Central memory CD8-positive, alpha-beta T cell (primary cell): Measurements from ENCODE around the gene CD164.

Experiments
- ATAC-seq: fragments of 150-1000 bp; cut with Tn5 transposase; replicated peaks from 2 replicates; pipeline ENCODE4 v1.10.0; 2022; ENCODE audit warnings: mild to moderate bottlenecking, moderate FRiP score, moderate number of reproducible peaks; ENCODE audit not compliant: poor library complexity, severe bottlenecking; ENCODE audit errors: extremely low read depth
- DNase-seq, 2 donors: peaks; one replicate each; pipeline ENCODE4 v3.0.0; 2021; ENCODE audit warnings: low spot score in 2 of 2
- H3K27ac Mint-ChIP-seq: one replicate; pipeline ENCODE4 v1.8.0; 2022; ENCODE audit warnings: low read depth, mild to moderate bottlenecking, moderate library complexity, mixed read lengths
- H3K27me3 Mint-ChIP-seq: one replicate; pipeline ENCODE4 v1.8.0; 2022; ENCODE audit warnings: mixed read lengths
- H3K36me3 Mint-ChIP-seq: one replicate; pipeline ENCODE4 v1.8.0; 2022; ENCODE audit warnings: mild to moderate bottlenecking, moderate library complexity, mixed read lengths; ENCODE audit not compliant: insufficient read depth
- H3K4me1 Mint-ChIP-seq: one replicate; pipeline ENCODE4 v1.8.0; 2022; ENCODE audit warnings: mixed read lengths
- H3K4me3 Mint-ChIP-seq: one replicate; pipeline ENCODE4 v1.8.0; 2022; ENCODE audit warnings: mild to moderate bottlenecking, moderate library complexity, mixed read lengths
- H3K9me3 Mint-ChIP-seq: one replicate; pipeline ENCODE4 v1.8.0; 2022; ENCODE audit warnings: mixed read lengths

The CD164 gene

DNA sequence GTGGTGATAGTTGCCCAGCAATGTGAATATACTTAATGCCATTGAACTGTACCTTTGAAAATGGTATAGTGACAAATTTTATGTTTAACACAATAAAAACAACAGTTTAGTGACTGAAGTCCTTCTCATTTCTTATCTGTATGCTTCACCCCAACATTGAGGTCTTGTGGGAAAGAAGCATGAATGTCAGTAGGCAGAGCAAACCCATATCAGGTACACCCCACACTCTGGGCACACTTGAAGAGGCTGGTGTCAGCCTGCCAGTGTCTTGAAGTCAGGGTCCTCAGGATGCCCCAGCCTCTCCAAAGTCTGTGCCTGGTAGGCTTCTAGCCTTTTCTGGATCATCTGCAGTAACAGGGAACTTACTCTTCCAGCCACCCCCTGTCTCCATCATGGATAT lies 51.2 kb downstream of the CD164 start:
- no peaks in the 10 kb centered on the region for H3K9me3 Mint-ChIP-seq
- no peaks in the 10 kb centered on the region for H3K27me3 Mint-ChIP-seq
- DNase-seq (no peak), ATAC-seq (no peak)
- H3K27ac Mint-ChIP-seq: no peak overlapping the region
- H3K4me1 Mint-ChIP-seq: peaks cover under 1% of the 10 kb centered on the region
- peaks cover 3% of the 10 kb centered on the region for H3K36me3 Mint-ChIP-seq
- H3K4me3 Mint-ChIP-seq: no peak overlapping the region

DNA sequence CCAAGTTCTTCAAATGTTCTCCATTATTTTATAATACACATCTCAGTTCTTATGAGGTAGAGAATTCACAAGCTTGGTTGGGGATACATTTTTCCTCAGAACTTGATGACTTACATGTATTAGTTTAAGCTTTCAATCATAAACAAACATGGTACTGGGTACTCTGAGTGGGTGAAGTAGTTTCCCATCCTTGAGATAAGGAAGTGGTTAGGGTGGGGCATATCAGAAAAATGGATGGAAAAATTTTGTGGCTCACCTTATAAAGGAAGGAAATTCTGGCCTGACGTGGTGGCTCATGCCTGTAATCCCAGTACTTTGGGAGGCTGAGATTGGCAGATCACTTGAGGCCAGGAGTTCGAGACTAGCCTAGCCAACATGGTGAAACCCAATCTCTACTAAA lies 52.0 kb downstream of the CD164 start:
- DNase-seq: no peak
- Mint-ChIP-seq H3K9me3 (no peaks in the 10 kb centered on the region), H3K27ac (no peak overlapping the region), H3K27me3 (no peaks in the 10 kb centered on the region), H3K4me3 (no peak overlapping the region), H3K36me3 (peaks cover 3% of the 10 kb centered on the region), H3K4me1 (no peaks in the 10 kb centered on the region)
- ATAC-seq: no peak

DNA sequence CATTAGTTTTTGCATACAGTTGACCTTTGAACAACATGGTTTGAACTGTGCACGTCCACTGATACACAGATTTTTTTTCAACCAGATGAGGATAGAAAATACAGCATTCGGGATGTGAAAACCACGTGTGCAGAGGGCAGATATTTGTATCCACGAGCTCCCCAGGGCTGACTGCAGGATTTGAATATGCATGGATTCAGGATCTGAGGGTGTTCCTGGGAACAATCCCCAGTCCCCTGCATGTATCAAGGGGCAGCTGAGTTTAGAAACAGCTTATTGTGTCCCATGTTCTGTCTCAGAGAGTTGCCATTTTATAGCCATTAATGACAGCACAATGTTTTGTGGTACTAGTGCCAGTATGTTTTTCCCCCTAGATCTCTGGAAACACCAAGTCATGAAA lies 53.6 kb downstream of the CD164 start:
- ATAC-seq: no peak
- Mint-ChIP-seq H3K27ac (no peak overlapping the region), H3K4me1 (no peaks in the 10 kb centered on the region), H3K36me3 (peaks cover 3% of the 10 kb centered on the region), H3K27me3 (no peaks in the 10 kb centered on the region), H3K4me3 (no peak overlapping the region), H3K9me3 (no peaks in the 10 kb centered on the region)
- no peak for DNase-seq

- H3K27ac Mint-ChIP-seq: no peak overlapping the region
- H3K27me3 Mint-ChIP-seq: no peaks in the 10 kb centered on the region
- no peak overlapping the region for H3K4me3 Mint-ChIP-seq
- H3K9me3 Mint-ChIP-seq: no peaks in the 10 kb centered on the region
- ATAC-seq: no peak
- peaks cover 2% of the 10 kb centered on the region for H3K4me1 Mint-ChIP-seq
- no peak for DNase-seq
- peaks cover 3% of the 10 kb centered on the region for H3K36me3 Mint-ChIP-seq
Observed at GRCh38 chr6:109327959-109328358, 54.3 kb downstream of the CD164 start.

DNA sequence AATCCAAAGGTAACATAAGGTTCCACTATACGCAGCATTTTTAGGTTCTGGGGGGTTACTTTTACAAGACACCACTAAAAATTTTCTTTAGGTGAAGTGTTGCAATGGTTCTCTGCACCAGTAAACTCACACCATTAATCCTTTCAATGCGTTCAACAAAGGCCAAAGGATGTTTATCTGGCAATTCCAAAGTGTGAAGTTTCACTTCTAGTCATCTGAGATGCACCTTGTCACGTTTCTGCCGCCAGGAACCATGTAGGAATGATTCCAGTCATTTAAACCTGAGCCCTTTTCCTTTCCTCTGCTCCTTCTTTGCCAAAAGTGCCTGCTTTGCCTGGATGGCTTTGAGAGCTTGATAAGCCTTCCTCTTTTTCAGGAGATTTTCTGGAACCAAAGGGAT lies 54.8 kb downstream of the CD164 start:
- no peaks in the 10 kb centered on the region for H3K9me3 Mint-ChIP-seq
- peaks cover 7% of the 10 kb centered on the region for H3K4me1 Mint-ChIP-seq
- DNase-seq: no peak
- no peak overlapping the region for H3K4me3 Mint-ChIP-seq
- no peak for ATAC-seq
- no peak overlapping the region for H3K27ac Mint-ChIP-seq
- peaks cover 3% of the 10 kb centered on the region for H3K36me3 Mint-ChIP-seq
- H3K27me3 Mint-ChIP-seq: no peaks in the 10 kb centered on the region

DNA sequence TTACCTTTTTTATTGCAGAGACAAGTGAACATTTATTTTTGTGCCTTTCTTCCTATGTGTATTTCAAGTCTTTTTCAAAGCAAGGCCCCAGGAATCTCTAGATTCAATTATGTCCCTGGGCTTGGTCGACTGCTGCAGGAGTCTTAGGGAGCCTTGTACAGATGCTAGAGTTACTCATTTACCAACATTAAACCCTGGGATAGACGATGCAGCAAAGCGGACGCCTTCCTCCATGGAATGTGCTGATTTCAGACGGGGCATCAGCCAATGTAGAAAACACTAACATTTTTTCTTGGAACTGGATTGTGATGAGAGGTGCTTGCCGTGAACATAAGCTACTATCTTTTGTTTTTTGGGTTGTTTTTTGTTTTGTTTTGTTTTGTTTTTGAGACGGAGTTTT lies 55.9 kb downstream of the CD164 start:
- ATAC-seq: no peak
- no peaks in the 10 kb centered on the region for H3K27me3 Mint-ChIP-seq
- H3K9me3 Mint-ChIP-seq: no peaks in the 10 kb centered on the region
- H3K27ac Mint-ChIP-seq: no peak overlapping the region
- no peak for DNase-seq
- peaks cover 7% of the 10 kb centered on the region for H3K4me1 Mint-ChIP-seq
- H3K4me3 Mint-ChIP-seq: no peak overlapping the region
- peaks cover 3% of the 10 kb centered on the region for H3K36me3 Mint-ChIP-seq

GRCh38 chr6:109325400-109325801 lies 56.9 kb downstream of the CD164 start:
- no peak for ATAC-seq

DNA sequence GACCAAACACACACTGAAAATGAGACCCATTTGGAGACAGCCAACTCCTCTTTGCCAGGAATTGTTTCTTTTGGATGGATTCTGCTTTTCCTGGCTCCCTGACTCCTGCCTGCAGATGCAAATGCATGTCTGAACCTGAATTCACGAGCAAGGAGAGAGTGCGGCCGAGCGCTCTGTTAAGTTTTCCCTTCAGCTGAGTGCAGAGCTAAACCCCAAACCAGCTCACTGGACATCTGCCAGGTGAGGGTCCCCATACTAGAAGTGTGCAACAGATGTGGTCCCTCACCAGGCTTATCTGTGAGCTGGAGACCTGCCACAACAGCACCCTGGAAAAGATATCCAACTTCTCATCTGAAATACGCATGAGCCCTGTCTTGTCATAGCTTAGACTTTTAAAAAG lies 59.0 kb downstream of the CD164 start:
- no peaks in the 10 kb centered on the region for H3K9me3 Mint-ChIP-seq
- no peak for DNase-seq
- H3K4me1 Mint-ChIP-seq: peaks cover 7% of the 10 kb centered on the region
- H3K4me3 Mint-ChIP-seq: no peak overlapping the region
- H3K27me3 Mint-ChIP-seq: no peaks in the 10 kb centered on the region
- ATAC-seq: no peak
- H3K27ac Mint-ChIP-seq: no peak overlapping the region
- peaks cover 3% of the 10 kb centered on the region for H3K36me3 Mint-ChIP-seq

More at GRCh38 chr6:109325400-109325801, 56.9 kb downstream of the CD164 start:
- H3K4me3 Mint-ChIP-seq: no peak overlapping the region
- H3K9me3 Mint-ChIP-seq: no peaks in the 10 kb centered on the region
- DNase-seq: no peak
- no peaks in the 10 kb centered on the region for H3K27me3 Mint-ChIP-seq
- H3K27ac Mint-ChIP-seq: no peak overlapping the region
- peaks cover 3% of the 10 kb centered on the region for H3K36me3 Mint-ChIP-seq
- H3K4me1 Mint-ChIP-seq: peaks cover 7% of the 10 kb centered on the region

- ATAC-seq: no peak
- no peaks in the 10 kb centered on the region for H3K9me3 Mint-ChIP-seq
- no peak for DNase-seq
- peaks cover 7% of the 10 kb centered on the region for H3K4me1 Mint-ChIP-seq
- H3K4me3 Mint-ChIP-seq: no peak overlapping the region
- peaks cover 3% of the 10 kb centered on the region for H3K36me3 Mint-ChIP-seq
- no peak overlapping the region for H3K27ac Mint-ChIP-seq
- H3K27me3 Mint-ChIP-seq: no peaks in the 10 kb centered on the region
Observed at GRCh38 chr6:109322825-109323224, 59.4 kb downstream of the CD164 start.

GRCh38 chr6:109321752-109322151 lies 60.5 kb downstream of the CD164 start:
- Mint-ChIP-seq H3K4me3 (no peak overlapping the region), H3K27ac (no peak overlapping the region), H3K36me3 (no peaks in the 10 kb centered on the region), H3K9me3 (no peaks in the 10 kb centered on the region), H3K27me3 (no peaks in the 10 kb centered on the region), H3K4me1 (peaks cover 7% of the 10 kb centered on the region)
- no peak for DNase-seq
- ATAC-seq: no peak

DNA sequence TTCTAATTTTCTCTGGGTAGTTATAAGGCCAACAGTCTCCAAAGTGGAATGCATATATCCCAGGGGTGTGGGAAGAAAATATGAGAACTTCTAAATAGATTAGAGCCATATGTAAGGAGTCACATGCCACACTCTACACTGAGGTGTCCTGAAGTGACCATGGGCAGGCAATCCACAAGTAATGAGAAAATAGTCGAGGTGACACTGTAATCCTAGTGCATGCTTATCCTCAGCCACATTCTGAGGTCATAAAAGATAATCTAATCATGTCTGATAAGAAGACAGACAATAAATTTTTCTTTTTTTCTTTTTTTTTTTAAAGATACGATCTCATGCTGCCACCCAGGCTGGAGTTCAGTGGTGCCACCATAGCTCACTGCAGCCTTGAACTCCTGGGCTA lies 62.2 kb downstream of the CD164 start:
- Mint-ChIP-seq H3K4me1 (peaks cover 7% of the 10 kb centered on the region), H3K27ac (no peak overlapping the region), H3K9me3 (no peaks in the 10 kb centered on the region), H3K36me3 (no peaks in the 10 kb centered on the region), H3K4me3 (no peak overlapping the region), H3K27me3 (no peaks in the 10 kb centered on the region)
- DNase-seq (no peak), ATAC-seq (no peak)

DNA sequence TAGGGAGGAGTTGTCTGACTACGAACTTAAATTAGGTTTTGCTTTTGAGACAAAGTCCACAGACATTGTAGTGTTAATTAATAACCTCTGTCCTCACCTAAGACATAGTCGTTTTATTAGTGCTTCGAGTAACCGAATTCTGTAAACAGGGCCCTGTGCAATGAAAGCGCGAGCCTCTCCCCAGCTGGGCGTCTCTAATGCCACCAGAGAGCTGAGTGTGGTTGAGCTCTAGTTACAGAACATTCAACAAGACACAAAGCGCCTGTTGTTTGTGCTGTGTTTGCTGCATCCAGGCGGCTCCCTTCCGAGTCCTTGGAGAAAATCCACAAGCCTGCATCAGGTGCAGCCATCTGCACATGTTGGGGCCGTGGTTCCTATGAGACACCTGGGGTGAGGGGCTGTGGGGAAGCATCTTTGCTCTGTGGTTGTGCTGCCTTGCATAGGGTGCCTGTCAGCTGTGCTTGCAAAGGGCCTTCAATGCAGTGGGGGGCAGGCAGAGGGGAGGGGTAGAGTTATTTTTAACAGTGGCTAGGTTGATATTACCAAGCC lies 63.9 kb downstream of the CD164 start:
- no peaks in the 10 kb centered on the region for H3K36me3 Mint-ChIP-seq
- H3K27me3 Mint-ChIP-seq: no peaks in the 10 kb centered on the region
- DNase-seq (no peak), ATAC-seq (no peak)
- no peaks in the 10 kb centered on the region for H3K9me3 Mint-ChIP-seq
- peaks cover 7% of the 10 kb centered on the region for H3K4me1 Mint-ChIP-seq
- no peak overlapping the region for H3K4me3 Mint-ChIP-seq
- no peak overlapping the region for H3K27ac Mint-ChIP-seq

- Mint-ChIP-seq H3K4me1 (no peaks in the 10 kb centered on the region), H3K27ac (no peak overlapping the region), H3K36me3 (no peaks in the 10 kb centered on the region), H3K27me3 (no peaks in the 10 kb centered on the region), H3K4me3 (no peak overlapping the region), H3K9me3 (no peaks in the 10 kb centered on the region)
- ATAC-seq: no peak
- no peak for DNase-seq
Observed at GRCh38 chr6:109316909-109317308, 65.4 kb downstream of the CD164 start.
